Measurements from ENCODE around the gene ATP6V1F.
A peak's percentile ranks its signal among the peaks of the same experiment; 100 is the strongest.

The ATP6V1F gene

DNA sequence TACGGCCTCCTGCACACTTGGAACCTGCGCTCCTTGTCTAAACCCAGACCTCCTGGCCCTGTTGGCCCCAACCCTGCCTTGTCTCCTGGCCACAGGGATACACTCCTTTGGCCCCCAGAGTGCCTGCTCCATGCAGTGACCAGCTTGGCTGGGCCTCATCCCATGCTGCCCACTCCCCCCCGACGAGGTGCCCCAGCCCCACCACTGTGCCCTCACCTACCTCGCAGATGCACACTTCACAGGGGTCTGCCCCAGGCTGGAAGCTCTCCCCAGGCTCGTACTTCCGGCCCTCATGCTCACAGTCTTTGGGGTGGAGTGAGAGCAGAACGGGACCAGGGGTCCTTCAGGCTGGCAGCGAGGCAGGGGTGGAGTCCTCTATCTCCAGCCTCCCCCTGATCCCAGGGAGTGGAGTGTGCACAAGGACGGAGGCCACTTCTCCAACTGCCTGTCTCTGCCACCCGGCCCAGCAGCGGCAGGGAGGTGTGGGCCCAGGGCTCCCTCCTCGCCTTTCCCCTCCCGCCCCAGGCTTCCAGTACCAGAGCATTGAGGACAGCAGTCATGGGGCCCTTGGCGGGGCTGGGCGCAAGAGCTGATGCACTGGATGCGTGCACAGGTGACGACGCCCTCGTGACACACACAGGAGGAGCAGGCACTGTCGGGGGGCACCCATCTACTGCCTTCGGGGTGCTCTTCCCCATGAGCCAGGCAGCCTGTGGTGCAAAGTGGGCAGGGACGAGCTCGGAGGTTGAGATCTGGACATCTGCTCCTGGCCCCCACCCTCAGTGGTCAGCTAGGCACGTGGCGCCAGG, 22.1 kb downstream of the ATP6V1F start:
- intact Hi-C loops (cut with micrococcal nuclease): loop anchor here (5.0 kb wide), 2 partner anchors 42 to 407 kb away; partner anchors contain the start of gene METTL2B
- H3K27me3 Mint-ChIP-seq: peaks cover 19% of the 10 kb centered on the region
- H3K36me3 Mint-ChIP-seq (ENCODE audit: low read depth): no peaks in the 10 kb centered on the region
- no peaks in the 10 kb centered on the region for H3K9me3 Mint-ChIP-seq
- no peak overlapping the region for H3K4me3 Mint-ChIP-seq
- H3K27ac Mint-ChIP-seq: no peak overlapping the region
- H3K4me1 Mint-ChIP-seq (ENCODE audit: low read depth): peaks cover 5% of the 10 kb centered on the region

DNA sequence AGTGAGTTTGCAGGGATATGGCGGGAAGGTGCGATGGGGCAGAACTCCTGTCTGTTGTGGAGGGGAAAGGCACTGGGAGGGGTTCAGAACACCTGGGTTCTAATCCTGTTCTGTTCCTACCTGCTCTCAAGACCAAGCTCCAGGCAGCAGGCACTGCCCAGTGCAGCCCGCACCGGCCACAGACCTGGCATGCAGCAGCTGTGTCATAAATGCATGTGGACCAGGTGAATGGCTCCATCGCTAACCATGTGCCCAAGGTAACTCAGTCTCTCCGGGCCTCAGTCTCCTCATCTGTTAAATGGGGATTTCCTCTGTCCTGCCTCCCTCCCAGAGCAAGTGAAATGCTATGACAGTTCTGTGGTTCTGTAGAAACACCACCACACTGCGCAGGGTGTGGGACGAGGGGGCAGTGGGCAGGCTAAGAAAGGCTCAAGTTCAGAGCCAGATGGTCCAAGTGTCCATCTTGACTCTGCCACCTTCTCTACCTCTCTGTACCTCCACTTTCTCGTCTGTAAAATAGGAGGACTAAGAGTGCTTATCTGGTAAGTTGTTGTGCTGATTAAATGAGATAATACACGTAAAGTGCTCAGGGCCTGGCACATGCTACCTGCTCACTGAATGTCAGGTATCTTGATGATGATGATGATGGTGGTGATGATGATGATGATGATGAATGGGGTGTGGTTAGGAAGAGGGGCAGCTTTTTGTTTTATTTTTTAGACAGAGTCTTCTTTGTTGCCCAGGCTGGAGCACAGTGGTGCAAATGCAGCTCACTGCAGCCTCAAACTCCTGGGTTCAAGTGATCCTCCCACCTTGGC, 22.9 kb downstream of the ATP6V1F start:
- no peaks in the 10 kb centered on the region for H3K36me3 Mint-ChIP-seq (ENCODE audit: low read depth)
- H3K4me3 Mint-ChIP-seq: no peak overlapping the region
- H3K4me1 Mint-ChIP-seq (ENCODE audit: low read depth): peaks cover 5% of the 10 kb centered on the region
- intact Hi-C loops (cut with micrococcal nuclease): no loop called here
- no peaks in the 10 kb centered on the region for H3K9me3 Mint-ChIP-seq
- no peak overlapping the region for H3K27ac Mint-ChIP-seq
- peaks cover 27% of the 10 kb centered on the region for H3K27me3 Mint-ChIP-seq

DNA sequence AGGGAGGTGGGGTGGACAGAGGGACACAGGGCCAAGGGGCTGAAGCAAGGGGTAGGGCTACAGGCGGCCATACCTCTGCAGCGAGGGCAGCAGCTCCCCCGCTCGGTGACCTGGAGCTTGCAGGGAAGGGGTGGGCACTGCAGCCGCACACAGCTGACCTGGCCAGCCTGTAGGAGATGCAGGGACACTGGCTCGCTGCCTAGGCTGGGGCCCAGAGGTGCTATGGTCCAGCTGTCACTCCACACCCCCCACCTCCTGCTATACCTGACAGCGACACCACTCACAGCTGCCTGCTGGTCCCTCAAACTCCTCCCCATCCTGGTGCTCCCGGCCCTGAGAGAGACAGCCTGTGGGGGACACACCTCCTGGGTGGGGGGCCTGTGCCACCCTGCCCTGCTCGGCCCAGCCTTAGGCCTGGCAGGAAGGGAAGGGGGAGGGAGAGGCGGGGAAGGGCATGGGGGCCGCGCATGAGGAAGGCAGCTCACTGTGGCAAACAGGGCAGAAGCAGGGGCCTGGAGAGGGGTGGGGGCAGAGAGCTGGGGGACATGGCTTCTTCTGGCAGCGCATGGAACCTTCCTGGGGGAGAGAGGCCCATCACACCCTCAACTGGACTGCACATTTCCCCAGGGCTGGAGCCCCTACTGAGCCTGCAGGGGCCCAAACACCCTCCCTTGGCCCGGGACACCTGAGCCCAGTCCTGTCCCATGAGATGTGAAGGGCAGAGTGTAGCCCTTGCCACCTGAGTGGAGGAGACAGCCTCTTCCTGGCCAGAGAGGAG, 23.9 kb downstream of the ATP6V1F start:
- no peak overlapping the region for H3K27ac Mint-ChIP-seq
- intact Hi-C loops (cut with micrococcal nuclease): no loop called here
- peaks cover 31% of the 10 kb centered on the region for H3K27me3 Mint-ChIP-seq
- H3K36me3 Mint-ChIP-seq (ENCODE audit: low read depth): no peaks in the 10 kb centered on the region
- peaks cover 5% of the 10 kb centered on the region for H3K4me1 Mint-ChIP-seq (ENCODE audit: low read depth)
- no peak overlapping the region for H3K4me3 Mint-ChIP-seq
- H3K9me3 Mint-ChIP-seq: no peaks in the 10 kb centered on the region

DNA sequence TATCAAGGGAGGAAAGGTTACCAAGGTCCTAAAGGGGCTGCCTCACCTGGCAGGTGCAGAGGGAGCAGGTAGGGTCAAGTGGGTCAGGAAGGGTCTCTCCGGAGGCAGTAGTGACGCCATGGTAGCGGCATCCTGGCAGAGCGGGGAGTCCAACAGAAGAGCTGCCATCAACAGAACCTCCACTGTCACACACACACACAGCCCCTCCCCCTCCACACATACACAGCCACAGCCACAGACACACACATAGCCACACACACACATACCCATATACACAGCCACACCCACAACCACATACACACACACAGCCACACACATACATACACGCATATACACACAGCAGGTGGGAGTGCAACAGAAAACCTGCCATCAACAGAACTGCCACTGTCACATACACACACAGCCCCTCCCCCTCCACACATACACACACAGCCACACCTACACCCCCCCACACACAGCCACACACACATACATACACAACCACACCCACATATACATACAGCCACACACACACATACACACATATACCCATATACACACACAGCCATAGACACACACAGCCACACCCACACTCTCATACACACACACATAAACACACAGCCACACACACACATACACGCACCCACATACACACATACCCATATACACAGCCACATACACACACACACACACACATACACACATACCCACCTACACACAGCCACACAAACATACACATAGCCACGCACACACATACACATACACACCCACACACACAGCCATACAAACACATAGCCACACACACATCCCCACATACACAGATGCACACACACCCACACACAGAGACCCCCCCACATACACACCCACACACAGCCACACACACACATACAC, 24.7 kb downstream of the ATP6V1F start:
- Mint-ChIP-seq H3K36me3 (ENCODE audit: low read depth) (no peaks in the 10 kb centered on the region), H3K27ac (no peak overlapping the region), H3K9me3 (no peaks in the 10 kb centered on the region), H3K27me3 (peaks cover 36% of the 10 kb centered on the region), H3K4me3 (no peak overlapping the region), H3K4me1 (ENCODE audit: low read depth) (peaks cover 5% of the 10 kb centered on the region)
- intact Hi-C loops (cut with micrococcal nuclease): no loop called here

DNA sequence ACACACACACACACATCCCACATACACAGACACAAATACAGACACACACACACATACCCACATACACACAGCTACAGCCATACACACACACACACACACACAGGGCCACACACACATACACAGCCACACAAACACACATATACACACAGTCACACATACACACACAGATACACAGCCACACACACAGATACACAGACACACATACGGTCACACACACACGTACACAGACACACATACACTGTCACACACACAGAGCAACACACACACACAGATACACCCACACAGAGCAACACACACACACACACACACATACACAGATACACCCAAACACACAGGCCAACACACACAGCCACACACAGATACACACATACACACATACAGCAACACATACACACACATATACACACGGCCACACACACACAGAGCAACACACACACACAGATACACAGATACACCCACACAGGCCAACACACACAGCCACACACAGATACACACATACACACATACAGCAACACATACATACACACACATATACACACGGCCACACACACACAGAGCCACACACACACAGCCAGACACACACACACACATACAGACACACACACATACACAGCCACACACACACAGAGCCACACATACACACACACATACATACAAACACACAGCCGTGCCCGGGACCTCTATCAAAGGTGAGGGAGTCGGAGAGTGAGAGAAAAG, 25.5 kb downstream of the ATP6V1F start:
- H3K4me3 Mint-ChIP-seq: no peak overlapping the region
- H3K27me3 Mint-ChIP-seq: peaks cover 42% of the 10 kb centered on the region
- H3K9me3 Mint-ChIP-seq: no peaks in the 10 kb centered on the region
- H3K36me3 Mint-ChIP-seq (ENCODE audit: low read depth): no peaks in the 10 kb centered on the region
- H3K4me1 Mint-ChIP-seq (ENCODE audit: low read depth): peaks cover 5% of the 10 kb centered on the region
- H3K27ac Mint-ChIP-seq: no peak overlapping the region
- intact Hi-C loops (cut with micrococcal nuclease): no loop called here

DNA sequence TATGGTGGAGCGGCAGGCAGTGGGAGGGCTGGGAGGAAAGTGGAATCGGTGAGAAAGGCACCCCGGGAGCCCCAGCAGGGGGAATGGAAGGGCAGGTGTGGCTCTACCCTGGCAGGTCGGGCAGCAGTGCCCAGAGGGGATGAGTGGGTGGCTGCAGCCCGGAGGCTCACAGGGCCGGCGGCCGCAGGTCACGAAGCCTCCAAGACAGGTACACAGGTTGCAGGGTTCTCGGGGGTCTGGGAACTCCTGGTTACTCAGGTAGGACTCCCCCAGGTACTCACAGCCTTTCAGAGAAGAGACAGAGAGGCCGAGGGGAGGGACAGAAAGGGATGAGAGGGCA, 26.1 kb downstream of the ATP6V1F start:
- intact Hi-C loops (cut with micrococcal nuclease): no loop called here

DNA sequence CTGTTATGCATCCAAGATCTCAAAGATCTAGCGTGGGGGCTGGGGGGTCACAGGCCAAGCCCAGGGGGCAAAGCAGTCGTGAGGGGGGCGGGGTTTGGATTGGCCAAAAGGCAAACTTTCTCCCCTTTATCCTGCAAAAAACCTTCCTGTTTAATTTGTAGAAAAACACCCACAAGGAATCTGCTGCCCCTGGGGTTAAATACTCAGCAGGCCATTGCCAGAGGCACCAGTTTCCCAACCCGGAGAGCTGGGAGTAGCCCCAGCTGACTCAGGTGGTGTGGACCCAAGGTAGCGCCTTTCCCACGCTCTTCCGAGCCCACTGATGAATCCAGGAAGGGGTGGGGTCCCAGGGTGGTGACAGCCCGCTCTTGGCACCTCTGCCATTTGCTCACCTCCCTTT, 26.5 kb downstream of the ATP6V1F start:
- H3K27ac Mint-ChIP-seq: no peak overlapping the region
- no peak overlapping the region for H3K4me3 Mint-ChIP-seq
- H3K27me3 Mint-ChIP-seq: peaks cover 44% of the 10 kb centered on the region
- H3K9me3 Mint-ChIP-seq: no peaks in the 10 kb centered on the region
- no peaks in the 10 kb centered on the region for H3K4me1 Mint-ChIP-seq (ENCODE audit: low read depth)
- no peaks in the 10 kb centered on the region for H3K36me3 Mint-ChIP-seq (ENCODE audit: low read depth)
- intact Hi-C loops (cut with micrococcal nuclease): no loop called here

More for the DNA sequence above, 26.1 kb downstream of the ATP6V1F start:
- H3K27me3 Mint-ChIP-seq: peaks cover 42% of the 10 kb centered on the region
- no peak overlapping the region for H3K4me3 Mint-ChIP-seq
- peaks cover under 1% of the 10 kb centered on the region for H3K4me1 Mint-ChIP-seq (ENCODE audit: low read depth)
- no peak overlapping the region for H3K27ac Mint-ChIP-seq
- H3K36me3 Mint-ChIP-seq (ENCODE audit: low read depth): no peaks in the 10 kb centered on the region
- H3K9me3 Mint-ChIP-seq: no peaks in the 10 kb centered on the region

DNA sequence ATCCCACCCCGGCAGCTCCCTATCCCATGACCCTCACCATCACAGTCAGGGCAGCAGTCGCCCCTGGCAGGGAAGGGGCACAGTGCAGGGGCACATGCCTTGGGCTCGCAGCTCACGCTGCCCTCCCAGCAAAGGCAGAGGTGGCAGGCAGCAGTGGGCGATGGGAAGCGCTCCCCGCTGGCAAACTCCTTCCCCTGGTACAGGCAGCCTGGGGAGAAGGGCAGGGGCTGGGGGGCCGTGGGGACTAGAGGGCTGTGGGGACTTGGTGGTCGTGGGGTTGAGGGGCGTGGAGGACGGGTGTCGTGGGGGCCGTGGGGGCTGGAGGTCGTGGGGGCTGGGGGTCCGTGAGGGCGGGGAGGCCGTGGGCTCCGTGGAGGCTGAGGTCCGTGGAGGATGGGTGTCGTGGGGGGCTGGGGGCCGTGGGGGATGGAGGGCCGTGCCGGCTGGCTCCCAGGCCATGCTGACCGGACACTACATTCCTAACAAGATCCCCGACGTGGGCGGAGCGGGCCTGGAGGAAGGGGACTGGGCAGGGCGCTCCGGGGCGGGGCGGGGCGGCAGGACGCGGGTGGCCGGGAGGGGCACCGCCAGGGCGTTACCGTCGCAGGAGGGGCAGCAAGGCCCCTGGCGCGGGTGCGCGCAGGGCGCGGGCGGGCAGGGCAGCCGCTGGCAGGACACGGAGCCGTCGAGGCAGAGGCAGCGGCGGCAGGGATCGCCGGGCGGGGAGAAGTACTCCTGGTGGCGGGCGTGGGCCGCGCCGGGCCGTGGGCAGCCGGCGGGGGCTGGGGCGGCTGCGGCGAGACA, 27.9 kb downstream of the ATP6V1F start:
- no peaks in the 10 kb centered on the region for H3K9me3 Mint-ChIP-seq
- peaks cover 41% of the 10 kb centered on the region for H3K27me3 Mint-ChIP-seq
- intact Hi-C loops (cut with micrococcal nuclease): no loop called here
- H3K4me3 Mint-ChIP-seq: peak overlapping the region; percentile 35
- no peak overlapping the region for H3K27ac Mint-ChIP-seq
- H3K36me3 Mint-ChIP-seq (ENCODE audit: low read depth): no peaks in the 10 kb centered on the region
- H3K4me1 Mint-ChIP-seq (ENCODE audit: low read depth): no peaks in the 10 kb centered on the region

DNA sequence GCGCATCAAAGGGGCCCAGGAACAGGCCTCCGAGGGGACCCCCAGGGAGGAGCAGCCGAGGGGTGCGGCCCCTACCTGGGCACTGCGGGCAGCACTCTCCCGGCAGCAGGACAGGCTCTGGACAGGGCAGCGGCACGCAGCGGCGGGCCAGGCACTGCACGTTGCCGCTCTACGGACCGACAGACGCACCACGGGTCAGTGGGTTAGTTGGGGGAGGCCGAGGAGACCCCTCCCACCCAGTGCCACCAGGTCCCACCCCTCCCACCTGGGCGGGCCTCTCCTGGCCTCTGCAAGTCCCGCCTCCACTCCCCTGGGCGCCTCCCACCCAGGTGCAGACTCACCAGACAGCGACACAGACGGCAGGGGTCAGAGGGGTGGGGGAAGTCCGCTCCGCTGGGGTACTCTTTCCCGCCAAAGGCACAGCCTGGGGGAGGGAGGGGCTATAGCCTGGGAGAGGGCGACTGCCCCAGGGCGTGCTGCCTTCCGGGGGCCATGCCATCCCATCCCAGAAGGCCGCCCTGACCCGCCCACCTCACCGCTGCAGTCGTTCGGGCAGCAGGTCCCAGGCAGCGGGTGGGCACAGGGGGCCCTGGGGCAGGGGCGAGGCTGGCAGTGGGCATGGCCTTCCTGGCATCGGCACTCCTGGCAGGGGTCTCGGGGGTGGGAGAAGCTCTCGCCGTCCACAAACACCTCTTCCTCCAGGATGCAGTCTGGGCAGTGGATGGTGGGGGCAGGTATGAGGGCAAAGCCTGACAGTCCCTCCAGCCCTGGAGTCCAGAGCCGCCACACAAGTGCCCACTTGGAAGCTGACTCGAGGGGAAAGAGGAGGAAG, 28.7 kb downstream of the ATP6V1F start:
- Mint-ChIP-seq H3K27ac (no peak overlapping the region), H3K9me3 (no peaks in the 10 kb centered on the region), H3K4me1 (ENCODE audit: low read depth) (no peaks in the 10 kb centered on the region), H3K27me3 (peaks cover 34% of the 10 kb centered on the region), H3K4me3 (peak overlapping the region; percentile 22), H3K36me3 (ENCODE audit: low read depth) (no peaks in the 10 kb centered on the region)
- intact Hi-C loops (cut with micrococcal nuclease): no loop called here

DNA sequence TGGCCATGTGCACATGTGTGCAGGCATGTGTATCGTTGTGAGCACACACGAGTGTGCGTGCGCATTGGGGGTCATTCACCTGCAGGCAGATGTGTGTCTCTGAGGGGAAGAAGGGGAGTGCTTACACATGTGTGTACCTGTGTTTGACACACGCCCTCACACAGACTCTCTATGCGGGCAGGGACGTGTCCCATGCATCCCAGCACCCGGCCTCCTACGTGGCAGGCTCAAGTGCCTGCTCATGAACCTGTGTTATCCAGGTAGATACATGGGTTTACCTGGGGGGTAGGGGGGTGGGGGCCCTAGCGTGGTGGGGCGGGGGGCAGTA, 29.2 kb downstream of the ATP6V1F start:
- Mint-ChIP-seq H3K9me3 (no peaks in the 10 kb centered on the region), H3K27me3 (peaks cover 33% of the 10 kb centered on the region), H3K27ac (no peak overlapping the region), H3K4me1 (ENCODE audit: low read depth) (no peaks in the 10 kb centered on the region), H3K4me3 (no peak overlapping the region), H3K36me3 (ENCODE audit: low read depth) (no peaks in the 10 kb centered on the region)
- intact Hi-C loops (cut with micrococcal nuclease): no loop called here

DNA sequence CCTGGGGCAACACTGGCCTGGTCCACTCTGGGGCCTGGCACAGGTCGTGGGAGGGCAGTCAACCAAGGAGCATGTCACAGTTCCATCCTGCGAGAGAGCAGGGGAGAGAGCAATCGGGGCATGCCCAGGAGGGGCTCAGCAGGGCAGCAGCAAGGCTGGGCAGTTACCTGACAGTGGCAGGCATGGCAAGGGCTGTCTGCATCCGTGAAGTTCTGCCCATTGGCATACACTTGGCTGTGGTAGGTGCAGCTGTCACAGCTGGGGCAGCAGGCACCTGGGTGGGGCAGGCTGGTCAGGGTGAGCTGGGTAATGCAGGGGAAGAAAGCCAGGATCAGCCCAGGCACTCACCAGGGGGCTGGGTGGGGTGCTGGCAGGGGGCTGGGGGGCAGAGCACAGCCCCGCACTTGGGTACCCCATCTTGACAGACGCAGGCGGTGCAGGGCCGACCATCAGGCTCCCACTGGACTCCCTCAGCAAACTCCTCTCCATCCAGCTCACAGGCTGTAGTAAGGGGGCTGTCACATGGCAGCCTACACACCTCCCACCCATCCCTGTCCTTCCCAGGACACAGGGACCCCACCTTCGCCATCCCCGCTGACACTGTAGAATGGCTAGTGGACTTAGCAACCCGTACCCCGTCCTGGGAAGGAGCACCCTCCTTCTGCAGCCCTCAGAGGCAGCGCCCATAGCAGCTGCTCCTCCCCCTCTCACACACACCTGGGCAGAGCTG, 30.0 kb downstream of the ATP6V1F start:
- no peak overlapping the region for H3K27ac Mint-ChIP-seq
- no peaks in the 10 kb centered on the region for H3K36me3 Mint-ChIP-seq (ENCODE audit: low read depth)
- H3K9me3 Mint-ChIP-seq: no peaks in the 10 kb centered on the region
- no peak overlapping the region for H3K4me3 Mint-ChIP-seq
- H3K4me1 Mint-ChIP-seq (ENCODE audit: low read depth): no peaks in the 10 kb centered on the region
- intact Hi-C loops (cut with micrococcal nuclease): no loop called here
- peaks cover 31% of the 10 kb centered on the region for H3K27me3 Mint-ChIP-seq

All from dendritic cell treated with granulocyte-macrophage colony-stimulating factor and Interleukin-4, amounts not matched to agents 40 ng/mL and 50 ng/mL, for 4 days (primary cell).